ENCODE results near the gene FOXD4L6.
"Not testable (repeated sequence)": the region's sequence is repeated elsewhere in the genome, so short reads cannot be mapped to it uniquely, and the experiment has no call there.

Gene FOXD4L6

GRCh38 chr9:41128581-41128980 lies at the start of gene FOXD4L6:
TSS of gene FOXD4L6 (minus strand) at chr9:41128681. CDS start at chr9:41128383, 298 bp downstream.
- not testable (repeated sequence) for DNase-seq (ENCODE audit: low read depth in 3 of 3)

- DNase-seq (ENCODE audit: low read depth in 3 of 3): not testable (repeated sequence)
Measured at GRCh38 chr9:41174994-41175393, 46.5 kb upstream of the FOXD4L6 start.

GRCh38 chr9:41150116-41150515 lies 21.6 kb upstream of the FOXD4L6 start:
- DNase-seq (ENCODE audit: low read depth in 3 of 3): not testable (repeated sequence)

- DNase-seq (ENCODE audit: low read depth in 3 of 3): not testable (repeated sequence)
Measured at GRCh38 chr9:41141878-41142277, 13.4 kb upstream of the FOXD4L6 start.

- not testable (repeated sequence) for DNase-seq (ENCODE audit: low read depth in 3 of 3)
Measured at GRCh38 chr9:41126746-41127446, 1.6 kb downstream of the FOXD4L6 start.

GRCh38 chr9:41125936-41126335 lies 2.5 kb downstream of the FOXD4L6 start:
- DNase-seq (ENCODE audit: low read depth in 3 of 3): not testable (repeated sequence)

- DNase-seq (ENCODE audit: low read depth in 3 of 3): not testable (repeated sequence)
Measured at GRCh38 chr9:41125109-41125658, 3.3 kb downstream of the FOXD4L6 start.

- DNase-seq (ENCODE audit: low read depth in 3 of 3): not testable (repeated sequence)
Measured at GRCh38 chr9:41124250-41125108, 4.0 kb downstream of the FOXD4L6 start.

GRCh38 chr9:41123812-41124211 lies 4.7 kb downstream of the FOXD4L6 start:
- DNase-seq (ENCODE audit: low read depth in 3 of 3): not testable (repeated sequence)

- not testable (repeated sequence) for DNase-seq (ENCODE audit: low read depth in 3 of 3)
Measured at GRCh38 chr9:41123396-41123795, 5.1 kb downstream of the FOXD4L6 start.

GRCh38 chr9:41120696-41121095 lies 7.8 kb downstream of the FOXD4L6 start:
- not testable (repeated sequence) for DNase-seq (ENCODE audit: low read depth in 3 of 3)

- not testable (repeated sequence) for DNase-seq (ENCODE audit: low read depth in 3 of 3)
Measured at GRCh38 chr9:41119719-41120118, 8.8 kb downstream of the FOXD4L6 start.

GRCh38 chr9:41119311-41119710 lies 9.2 kb downstream of the FOXD4L6 start:
- not testable (repeated sequence) for DNase-seq (ENCODE audit: low read depth in 3 of 3)

- not testable (repeated sequence) for DNase-seq (ENCODE audit: low read depth in 3 of 3)
Measured at GRCh38 chr9:41113348-41113747, 15.1 kb downstream of the FOXD4L6 start.

- not testable (repeated sequence) for DNase-seq (ENCODE audit: low read depth in 3 of 3)
Measured at GRCh38 chr9:41111414-41111813, 17.1 kb downstream of the FOXD4L6 start.

- not testable (repeated sequence) for DNase-seq (ENCODE audit: low read depth in 3 of 3)
Measured at GRCh38 chr9:41110913-41111312, 17.6 kb downstream of the FOXD4L6 start.

- not testable (repeated sequence) for DNase-seq (ENCODE audit: low read depth in 3 of 3)
Measured at GRCh38 chr9:41109253-41109652, 19.2 kb downstream of the FOXD4L6 start.

GRCh38 chr9:41108816-41109215 lies 19.7 kb downstream of the FOXD4L6 start:
- not testable (repeated sequence) for DNase-seq (ENCODE audit: low read depth in 3 of 3)

- not testable (repeated sequence) for DNase-seq (ENCODE audit: low read depth in 3 of 3)
Measured at GRCh38 chr9:41106472-41107116, 21.9 kb downstream of the FOXD4L6 start.

GRCh38 chr9:41105557-41106253 lies 22.8 kb downstream of the FOXD4L6 start:
- not testable (repeated sequence) for DNase-seq (ENCODE audit: low read depth in 3 of 3)

- not testable (repeated sequence) for DNase-seq (ENCODE audit: low read depth in 3 of 3)
Measured at GRCh38 chr9:41104542-41104941, 23.9 kb downstream of the FOXD4L6 start.

Measured in stimulated activated CD4-positive, alpha-beta T cell treated with anti-CD3 and anti-CD28 coated beads, TNF-alpha, amount 100 ng/mL, for 48 hours (primary cell).